H7 (cell line): ENCODE measurements around the gene MYOT. TPM values are rescaled to one million over a fixed set of nuclear protein-coding genes. Genes with fewer than 3 reads are reported as not detected.
"Not testable (repeated sequence)": the region's sequence is repeated elsewhere in the genome, so short reads cannot be mapped to it uniquely, and the experiment has no call there.

Source experiments
- DNase-seq: peaks from one replicate; pipeline ENCODE4 v3.0.0; 2012
- H3K27me3 ChIP-seq: 2 replicates; pipeline ENCODE4 v1.6.0; 2011; ENCODE audit warnings: mild to moderate bottlenecking, low read length; ENCODE audit not compliant: control insufficient read depth, insufficient read depth
- H3K36me3 ChIP-seq: replicated peaks from 2 replicates; pipeline ENCODE4 v1.5.1; 2011; ENCODE audit warnings: low read length; ENCODE audit not compliant: control insufficient read depth, insufficient read depth
- H3K4me3 ChIP-seq: 2 replicates; pipeline ENCODE4 v1.5.1; 2011; ENCODE audit warnings: low read depth, mild to moderate bottlenecking, control low read depth, low read length, moderate library complexity; ENCODE audit not compliant: insufficient read depth
- total RNA-seq: library from RNA; depleted of rRNA; stranded (reverse); fragments of >200 nt; shearing (Covaris generic); gene quantifications from 2 replicates; pipeline ENCODE4 v1.2.3, GENCODE V29; 2014

MYOT gene
- total RNA-seq, 1 experiment from 2014 or later = not detected

GRCh38 chr5:137837491-137838394 is 29.9 kb upstream of the MYOT start:
- Histone ChIP-seq H3K27me3 (no peaks in the 10 kb centered on the region), H3K4me3 (no peak overlapping the region), H3K36me3 (no peaks in the 10 kb centered on the region)
- no peak for DNase-seq

GRCh38 chr5:137838976-137839375 is 28.7 kb upstream of the MYOT start:
- no peak for DNase-seq
- Histone ChIP-seq H3K36me3 (no peaks in the 10 kb centered on the region), H3K4me3 (no peak overlapping the region), H3K27me3 (no peaks in the 10 kb centered on the region)

GRCh38 chr5:137842296-137842695 is 25.4 kb upstream of the MYOT start:
- no peak overlapping the region for H3K4me3 ChIP-seq
- H3K27me3 ChIP-seq = no peaks in the 10 kb centered on the region
- no peaks in the 10 kb centered on the region for H3K36me3 ChIP-seq
- DNase-seq = no peak

- no peak for DNase-seq
- Histone ChIP-seq H3K4me3 (no peak overlapping the region), H3K27me3 (no peaks in the 10 kb centered on the region), H3K36me3 (no peaks in the 10 kb centered on the region)
Observed at GRCh38 chr5:137843676-137844299, 23.9 kb upstream of the MYOT start.

- Histone ChIP-seq H3K4me3 (no peak overlapping the region), H3K36me3 (no peaks in the 10 kb centered on the region), H3K27me3 (no peaks in the 10 kb centered on the region)
- DNase-seq = no peak
Observed at GRCh38 chr5:137845472-137845871, 22.2 kb upstream of the MYOT start.

- no peaks in the 10 kb centered on the region for H3K36me3 ChIP-seq
- no peaks in the 10 kb centered on the region for H3K27me3 ChIP-seq
- DNase-seq = no peak
- H3K4me3 ChIP-seq = no peak overlapping the region
Observed at GRCh38 chr5:137847687-137848086, 20.0 kb upstream of the MYOT start.

DNA sequence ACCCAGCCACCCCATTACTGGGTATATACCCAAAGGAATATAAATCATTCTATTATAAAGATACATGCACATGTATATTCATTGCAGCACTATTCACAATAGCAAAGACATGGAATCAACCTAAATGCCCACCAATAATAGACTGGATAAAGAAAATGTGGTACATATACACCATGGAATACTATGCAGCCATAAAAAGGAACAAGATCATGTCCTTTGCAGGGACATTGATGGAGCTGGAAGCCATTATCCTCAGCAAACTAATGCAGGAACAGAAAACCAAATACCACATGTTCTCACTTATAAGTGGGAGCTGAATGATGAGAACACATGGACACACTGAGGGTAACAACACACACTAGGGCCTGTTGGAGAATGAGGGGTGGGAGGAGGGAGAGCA is 14.5 kb upstream of the MYOT start:
- not testable (repeated sequence) for H3K4me3 ChIP-seq, DNase-seq, H3K27me3 ChIP-seq, H3K36me3 ChIP-seq

DNA sequence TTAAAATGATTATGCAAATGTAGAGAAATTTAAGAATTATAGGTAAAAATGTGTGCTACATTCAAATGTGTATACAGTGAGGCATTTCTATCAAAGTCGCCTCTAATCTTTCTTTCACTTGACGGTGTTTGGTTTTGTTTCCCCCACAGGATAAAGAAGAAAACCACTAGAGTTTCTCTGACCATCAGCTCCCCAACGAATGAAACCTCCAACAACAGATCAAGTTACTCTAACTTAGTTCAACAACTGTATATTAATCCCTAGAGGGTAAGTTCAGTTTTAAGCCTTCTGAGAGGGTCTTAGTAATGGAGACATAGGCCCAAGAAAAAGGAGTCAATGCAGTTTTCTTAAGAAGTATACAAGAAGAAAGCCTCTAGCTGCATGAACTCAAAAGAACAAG is 11.5 kb upstream of the MYOT start:
- DNase-seq = no peak
- no peaks in the 10 kb centered on the region for H3K36me3 ChIP-seq
- H3K4me3 ChIP-seq = no peak overlapping the region
- H3K27me3 ChIP-seq = no peaks in the 10 kb centered on the region

- Histone ChIP-seq H3K36me3 (no peaks in the 10 kb centered on the region), H3K4me3 (no peak overlapping the region), H3K27me3 (no peaks in the 10 kb centered on the region)
- DNase-seq = no peak
Observed at GRCh38 chr5:137856916-137857862, 10.5 kb upstream of the MYOT start.

DNA sequence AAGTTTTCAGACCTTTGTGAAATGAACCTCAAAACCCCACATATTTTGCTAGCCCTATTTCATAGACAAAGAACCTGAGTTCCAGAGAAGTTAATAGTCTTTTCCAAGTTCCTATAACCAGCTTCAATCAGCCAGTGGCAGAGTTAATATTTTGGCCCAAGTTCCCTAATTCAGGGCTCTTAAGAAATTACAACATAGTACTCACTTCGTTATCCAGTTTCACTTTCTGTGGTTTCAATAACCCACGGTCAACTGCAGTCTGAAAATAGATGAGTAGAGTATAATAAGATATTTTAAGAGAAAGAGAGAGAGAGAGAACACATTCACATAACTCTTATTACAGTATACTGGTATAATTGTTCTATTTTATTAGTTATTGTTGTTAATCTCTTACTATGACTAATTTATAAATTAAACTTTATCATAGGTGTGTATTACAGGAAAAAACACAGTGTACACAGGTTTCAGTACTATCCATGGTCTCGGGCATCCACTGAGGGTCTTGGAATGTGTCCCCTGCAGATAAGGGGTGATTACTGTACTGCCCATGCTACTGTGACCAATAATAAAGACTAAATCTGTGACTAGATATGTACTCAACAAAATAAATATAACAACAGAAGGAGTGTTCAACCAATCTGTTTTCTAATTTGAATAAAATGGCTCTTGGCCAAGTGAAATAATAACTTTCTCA is 9.3 kb upstream of the MYOT start:
- no peaks in the 10 kb centered on the region for H3K27me3 ChIP-seq
- no peak for DNase-seq

GRCh38 chr5:137858954-137859353 is 8.7 kb upstream of the MYOT start:
- no peaks in the 10 kb centered on the region for H3K27me3 ChIP-seq
- no peak for DNase-seq
- H3K4me3 ChIP-seq = no peak overlapping the region
- no peaks in the 10 kb centered on the region for H3K36me3 ChIP-seq

More for the DNA sequence above, 9.3 kb upstream of the MYOT start:
- H3K4me3 ChIP-seq = no peak overlapping the region
- no peaks in the 10 kb centered on the region for H3K36me3 ChIP-seq

GRCh38 chr5:137862251-137862650 is 5.4 kb upstream of the MYOT start:
- DNase-seq = no peak
- Histone ChIP-seq H3K4me3 (no peak overlapping the region), H3K36me3 (no peaks in the 10 kb centered on the region)

GRCh38 chr5:137863653-137864052 is 4.0 kb upstream of the MYOT start:
- not testable (repeated sequence) for H3K4me3 ChIP-seq, H3K36me3 ChIP-seq, H3K27me3 ChIP-seq, DNase-seq

More at GRCh38 chr5:137862251-137862650, 5.4 kb upstream of the MYOT start:
- H3K27me3 ChIP-seq = no peaks in the 10 kb centered on the region
